H1 (cell line): ENCODE data around the gene CREB3L1. TPM values are rescaled to one million over a fixed set of nuclear protein-coding genes. Genes with fewer than 3 reads are reported as not detected.

ENCODE experiments used
- CBX5 ChIP-seq: fragments of 300-800, 300-1000 bp; sonication (generic); IDR thresholded peaks from 2 replicates; pipeline ENCODE4 v1.7.1; 2016; ENCODE audit warnings: antibody characterized with exemption, low read length, low read depth
- CBX8 ChIP-seq: fragments of 300-800, 300-1000 bp; sonication (generic); IDR thresholded peaks from 2 replicates; pipeline ENCODE4 v1.7.1; 2016; ENCODE audit warnings: low read depth, low read length, borderline replicate concordance
- CHD1 ChIP-seq: IDR thresholded peaks from 2 replicates; pipeline ENCODE4 v1.6.1; 2012; ENCODE audit warnings: low read depth, low read length, improper control_type of control experiment
- MAFK ChIP-seq: IDR thresholded peaks from 2 replicates; pipeline ENCODE4 v1.6.1; 2012; ENCODE audit warnings: low read depth, mild to moderate bottlenecking, improper control_type of control experiment, low read length
- NRF1 ChIP-seq: IDR thresholded peaks from 2 replicates; pipeline ENCODE4 v1.6.1; 2011; ENCODE audit warnings: mild to moderate bottlenecking, low read depth, low read length, improper control_type of control experiment
- POLR2AphosphoS5 ChIP-seq: IDR thresholded peaks from 2 replicates; pipeline ENCODE4 v1.6.1; 2011; ENCODE audit warnings: low read depth, low read length
- RAD21 ChIP-seq, 2 experiments: IDR thresholded peaks in 1 of 2; conservative IDR thresholded peaks in 1 of 2; 2 replicates each; pipeline ENCODE4 v1.6.1; 2011; ENCODE audit warnings: low read depth in 2 of 2, low read length in 2 of 2, improper control_type of control experiment in 1 of 2, inconsistent platforms in 1 of 2, mild to moderate bottlenecking in 1 of 2, moderate library complexity in 1 of 2
- TAF7 ChIP-seq: optimal IDR thresholded peaks from 2 replicates; pipeline ENCODE3; 2011; ENCODE audit warnings: low read depth, mild to moderate bottlenecking, inconsistent platforms, low read length, moderate library complexity, borderline replicate concordance
- TCF12 ChIP-seq: IDR thresholded peaks from 2 replicates; pipeline ENCODE4 v1.6.1; 2011; ENCODE audit warnings: low read depth, mild to moderate bottlenecking, low read length
- polyA plus RNA-seq, 7 experiments: library from polyadenylated mRNA; depleted of rRNA in 3 of 7; stranded (reverse) in 5 of 7; unstranded in 2 of 7; fragments of >200 nt in 5 of 7; fragments of 200-250 nt in 2 of 7; gene quantifications; 1 replicate in 5 of 7; 2 replicates in 1 of 7; 4 replicates in 1 of 7; pipeline versions ENCODE4 v1.2.1 to v1.2.3, GENCODE V29; 2011 to 2013; ENCODE audit warnings: missing spikeins in 2 of 7, mixed read lengths in 2 of 7
- total RNA-seq: library from RNA; stranded (reverse); fragmentation: NEBNext Ultra II Directional; extraction: Animal tissue kit (Norgen Biotek cat#: 25700); gene quantifications from 2 replicates; pipeline ENCODE4 v1.2.1, GENCODE V29; 2021
- TF ChIP-seq, protein P1 (sequence below): fragments of 300-600 bp; sonication (generic); IDR thresholded peaks from 2 replicates; pipeline ENCODE4 v1.7.1; 2012; ENCODE audit warnings: low read length, moderate library complexity, mild to moderate bottlenecking, inconsistent platforms; ENCODE audit not compliant: insufficient replicate concordance
- TF ChIP-seq, protein P2 (sequence below): IDR thresholded peaks from 2 replicates; pipeline ENCODE4 v1.6.1; 2011; ENCODE audit warnings: low read length, improper control_type of control experiment

CREB3L1 gene
- total and polyA plus RNA-seq, 2 of the 8 experiments (the other 6 are each of a cell fraction or from before 2014, with no cell fraction given) = 4.1 to 12.7 TPM

DNA sequence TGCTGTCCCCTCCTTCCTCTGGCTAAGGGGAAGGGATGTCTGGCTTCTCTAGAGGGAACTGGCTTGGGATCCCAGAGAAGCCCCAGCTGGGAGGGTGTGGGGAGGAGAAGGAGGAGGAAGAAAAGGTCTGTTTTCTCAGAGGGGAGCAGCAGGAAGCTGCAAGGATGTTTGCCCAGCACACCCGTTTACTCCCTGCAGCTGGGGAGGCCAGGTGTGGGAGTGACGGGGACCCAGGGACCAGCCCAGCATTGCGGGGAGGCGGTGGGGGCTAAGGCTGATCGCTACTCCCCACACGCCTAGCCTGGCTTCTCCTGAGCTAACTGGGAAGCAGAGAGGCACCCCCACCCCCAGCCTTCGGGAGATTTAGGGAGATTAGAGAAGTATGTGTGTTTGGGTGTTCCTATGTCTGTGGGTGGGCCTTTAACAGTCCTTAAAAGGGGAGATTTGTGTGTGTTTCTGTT, 3.9 kb downstream of the CREB3L1 start (continued):
- TF ChIP-seq, protein P1, sequence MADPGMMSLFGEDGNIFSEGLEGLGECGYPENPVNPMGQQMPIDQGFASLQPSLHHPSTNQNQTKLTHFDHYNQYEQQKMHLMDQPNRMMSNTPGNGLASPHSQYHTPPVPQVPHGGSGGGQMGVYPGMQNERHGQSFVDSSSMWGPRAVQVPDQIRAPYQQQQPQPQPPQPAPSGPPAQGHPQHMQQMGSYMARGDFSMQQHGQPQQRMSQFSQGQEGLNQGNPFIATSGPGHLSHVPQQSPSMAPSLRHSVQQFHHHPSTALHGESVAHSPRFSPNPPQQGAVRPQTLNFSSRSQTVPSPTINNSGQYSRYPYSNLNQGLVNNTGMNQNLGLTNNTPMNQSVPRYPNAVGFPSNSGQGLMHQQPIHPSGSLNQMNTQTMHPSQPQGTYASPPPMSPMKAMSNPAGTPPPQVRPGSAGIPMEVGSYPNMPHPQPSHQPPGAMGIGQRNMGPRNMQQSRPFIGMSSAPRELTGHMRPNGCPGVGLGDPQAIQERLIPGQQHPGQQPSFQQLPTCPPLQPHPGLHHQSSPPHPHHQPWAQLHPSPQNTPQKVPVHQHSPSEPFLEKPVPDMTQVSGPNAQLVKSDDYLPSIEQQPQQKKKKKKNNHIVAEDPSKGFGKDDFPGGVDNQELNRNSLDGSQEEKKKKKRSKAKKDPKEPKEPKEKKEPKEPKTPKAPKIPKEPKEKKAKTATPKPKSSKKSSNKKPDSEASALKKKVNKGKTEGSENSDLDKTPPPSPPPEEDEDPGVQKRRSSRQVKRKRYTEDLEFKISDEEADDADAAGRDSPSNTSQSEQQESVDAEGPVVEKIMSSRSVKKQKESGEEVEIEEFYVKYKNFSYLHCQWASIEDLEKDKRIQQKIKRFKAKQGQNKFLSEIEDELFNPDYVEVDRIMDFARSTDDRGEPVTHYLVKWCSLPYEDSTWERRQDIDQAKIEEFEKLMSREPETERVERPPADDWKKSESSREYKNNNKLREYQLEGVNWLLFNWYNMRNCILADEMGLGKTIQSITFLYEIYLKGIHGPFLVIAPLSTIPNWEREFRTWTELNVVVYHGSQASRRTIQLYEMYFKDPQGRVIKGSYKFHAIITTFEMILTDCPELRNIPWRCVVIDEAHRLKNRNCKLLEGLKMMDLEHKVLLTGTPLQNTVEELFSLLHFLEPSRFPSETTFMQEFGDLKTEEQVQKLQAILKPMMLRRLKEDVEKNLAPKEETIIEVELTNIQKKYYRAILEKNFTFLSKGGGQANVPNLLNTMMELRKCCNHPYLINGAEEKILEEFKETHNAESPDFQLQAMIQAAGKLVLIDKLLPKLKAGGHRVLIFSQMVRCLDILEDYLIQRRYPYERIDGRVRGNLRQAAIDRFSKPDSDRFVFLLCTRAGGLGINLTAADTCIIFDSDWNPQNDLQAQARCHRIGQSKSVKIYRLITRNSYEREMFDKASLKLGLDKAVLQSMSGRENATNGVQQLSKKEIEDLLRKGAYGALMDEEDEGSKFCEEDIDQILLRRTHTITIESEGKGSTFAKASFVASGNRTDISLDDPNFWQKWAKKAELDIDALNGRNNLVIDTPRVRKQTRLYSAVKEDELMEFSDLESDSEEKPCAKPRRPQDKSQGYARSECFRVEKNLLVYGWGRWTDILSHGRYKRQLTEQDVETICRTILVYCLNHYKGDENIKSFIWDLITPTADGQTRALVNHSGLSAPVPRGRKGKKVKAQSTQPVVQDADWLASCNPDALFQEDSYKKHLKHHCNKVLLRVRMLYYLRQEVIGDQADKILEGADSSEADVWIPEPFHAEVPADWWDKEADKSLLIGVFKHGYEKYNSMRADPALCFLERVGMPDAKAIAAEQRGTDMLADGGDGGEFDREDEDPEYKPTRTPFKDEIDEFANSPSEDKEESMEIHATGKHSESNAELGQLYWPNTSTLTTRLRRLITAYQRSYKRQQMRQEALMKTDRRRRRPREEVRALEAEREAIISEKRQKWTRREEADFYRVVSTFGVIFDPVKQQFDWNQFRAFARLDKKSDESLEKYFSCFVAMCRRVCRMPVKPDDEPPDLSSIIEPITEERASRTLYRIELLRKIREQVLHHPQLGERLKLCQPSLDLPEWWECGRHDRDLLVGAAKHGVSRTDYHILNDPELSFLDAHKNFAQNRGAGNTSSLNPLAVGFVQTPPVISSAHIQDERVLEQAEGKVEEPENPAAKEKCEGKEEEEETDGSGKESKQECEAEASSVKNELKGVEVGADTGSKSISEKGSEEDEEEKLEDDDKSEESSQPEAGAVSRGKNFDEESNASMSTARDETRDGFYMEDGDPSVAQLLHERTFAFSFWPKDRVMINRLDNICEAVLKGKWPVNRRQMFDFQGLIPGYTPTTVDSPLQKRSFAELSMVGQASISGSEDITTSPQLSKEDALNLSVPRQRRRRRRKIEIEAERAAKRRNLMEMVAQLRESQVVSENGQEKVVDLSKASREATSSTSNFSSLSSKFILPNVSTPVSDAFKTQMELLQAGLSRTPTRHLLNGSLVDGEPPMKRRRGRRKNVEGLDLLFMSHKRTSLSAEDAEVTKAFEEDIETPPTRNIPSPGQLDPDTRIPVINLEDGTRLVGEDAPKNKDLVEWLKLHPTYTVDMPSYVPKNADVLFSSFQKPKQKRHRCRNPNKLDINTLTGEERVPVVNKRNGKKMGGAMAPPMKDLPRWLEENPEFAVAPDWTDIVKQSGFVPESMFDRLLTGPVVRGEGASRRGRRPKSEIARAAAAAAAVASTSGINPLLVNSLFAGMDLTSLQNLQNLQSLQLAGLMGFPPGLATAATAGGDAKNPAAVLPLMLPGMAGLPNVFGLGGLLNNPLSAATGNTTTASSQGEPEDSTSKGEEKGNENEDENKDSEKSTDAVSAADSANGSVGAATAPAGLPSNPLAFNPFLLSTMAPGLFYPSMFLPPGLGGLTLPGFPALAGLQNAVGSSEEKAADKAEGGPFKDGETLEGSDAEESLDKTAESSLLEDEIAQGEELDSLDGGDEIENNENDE = no peak
- TF ChIP-seq CBX5 (no peak), TCF12 (no peak), NRF1 (no peak), CBX8 (no peak), POLR2AphosphoS5 (no peak), RAD21 (IDR thresholded peaks at IDR 0.05 in 1 of 2, conservative IDR thresholded peaks at IDR 0.05 in 1 of 2; ENCODE audit: low read depth in 2 of 2, low read length in 2 of 2) (no peak), TAF7 (no peak), MAFK (no peak), CHD1 (no peak)
- TF ChIP-seq, protein P2, sequence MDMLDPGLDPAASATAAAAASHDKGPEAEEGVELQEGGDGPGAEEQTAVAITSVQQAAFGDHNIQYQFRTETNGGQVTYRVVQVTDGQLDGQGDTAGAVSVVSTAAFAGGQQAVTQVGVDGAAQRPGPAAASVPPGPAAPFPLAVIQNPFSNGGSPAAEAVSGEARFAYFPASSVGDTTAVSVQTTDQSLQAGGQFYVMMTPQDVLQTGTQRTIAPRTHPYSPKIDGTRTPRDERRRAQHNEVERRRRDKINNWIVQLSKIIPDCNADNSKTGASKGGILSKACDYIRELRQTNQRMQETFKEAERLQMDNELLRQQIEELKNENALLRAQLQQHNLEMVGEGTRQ = no peak
